K562 (cell line): Measurements from ENCODE around the gene ACTN4. TPM values are rescaled to one million over a fixed set of nuclear protein-coding genes. Genes with fewer than 3 reads are reported as not detected.
A peak's percentile ranks its signal among the peaks of the same experiment; 100 is the strongest.

Experiments
- ATAC-seq: fragments of 200-7000 bp; cut with Tn5 transposase; 3 replicates; pipeline ENCODE4 v1.9.1; 2020; ENCODE audit warnings: moderate library complexity
- BruUV-seq: library from RNA; stranded (reverse); fragments of 400-500 nt; replicated peaks from 2 replicates; lab custom pipeline; 2021; lab: Mats Ljungman, UMichigan
- CTCF ChIA-PET: fragments of 300-600 bp; formaldehyde crosslinking; extraction: SDS; loops from one replicate; lab custom pipeline; 2021; ENCODE audit warnings: low intra/inter-chr PET ratio; lab: Yijun Ruan, JAX
- POLR2A ChIA-PET: fragments of 300-600, 350-650 bp; sonication (Branson Sonifier 250); formaldehyde crosslinking; extraction: SDS; loops from one replicate; lab custom pipeline; 2021; ENCODE audit warnings: antibody characterized with exemption, inconsistent platforms; lab: Yijun Ruan, JAX
- DNase-seq, 4 experiments: peaks; one replicate each; pipeline versions ENCODE4 v3.0.0 to v3.0.0-alpha.2; 2011 to 2018; ENCODE audit warnings: low spot score in 3 of 4, mixed read lengths in 3 of 4; ENCODE audit errors: extremely low read depth in 1 of 4
- FAIRE-seq: peaks from 2 replicates; lab custom pipeline; 2011; peaks lifted over from hg19 to GRCh38; lab: Jason Lieb, UNC
- H2AFZ ChIP-seq: 2 replicates; pipeline ENCODE4 v1.6.0; 2011; ENCODE audit warnings: low read depth, low read length, control low read depth, inconsistent platforms
- H3K27ac ChIP-seq: fragments of 200-600 bp; 3 replicates; pipeline ENCODE4 v1.8.0; 2011; ENCODE audit warnings: low read depth, mild to moderate bottlenecking, control low read depth, inconsistent platforms, low read length, moderate library complexity, mixed read lengths; ENCODE audit errors: extremely low read depth
- H3K27me3 ChIP-seq, 2 experiments: fragments of 300-600 bp in 1 of 2; 2 replicates in 1 of 2; 3 replicates in 1 of 2; pipeline versions ENCODE4 v1.6.0 to v1.8.0; 2011; ENCODE audit warnings: inconsistent platforms in 2 of 2, low read length in 2 of 2, mild to moderate bottlenecking in 1 of 2, mixed read lengths in 1 of 2, moderate library complexity in 1 of 2; ENCODE audit not compliant: control insufficient read depth in 2 of 2, insufficient read depth in 2 of 2
- H3K36me3 ChIP-seq: fragments of 300-600 bp; 3 replicates; pipeline ENCODE4 v1.8.0; 2011; ENCODE audit warnings: mild to moderate bottlenecking, low read length, inconsistent platforms; ENCODE audit not compliant: control insufficient read depth, insufficient read depth
- H3K4me1 ChIP-seq, 2 experiments: fragments of 200-600 bp in 1 of 2; replicated peaks in 1 of 2; 2 replicates in 1 of 2; 3 replicates in 1 of 2; pipeline versions ENCODE4 v1.5.1 to v1.8.0; 2011; ENCODE audit warnings: inconsistent platforms in 2 of 2, low read length in 2 of 2, mild to moderate bottlenecking in 1 of 2, mixed read lengths in 1 of 2, moderate library complexity in 1 of 2; ENCODE audit not compliant: control insufficient read depth in 2 of 2, insufficient read depth in 2 of 2
- H3K4me2 ChIP-seq: 2 replicates; pipeline ENCODE4 v1.6.1; 2011; ENCODE audit warnings: low read length, control low read depth, inconsistent platforms, mixed read lengths; ENCODE audit not compliant: insufficient read depth
- H3K4me3 ChIP-seq: fragments of 200-600 bp; sonication (generic), shearing (Covaris generic); 2 replicates; pipeline ENCODE4 v1.5.1; 2016; ENCODE audit warnings: control low read depth, inconsistent platforms
- H3K79me2 ChIP-seq: fragments of 200-600 bp; 3 replicates; pipeline ENCODE4 v1.8.0; 2011; ENCODE audit warnings: low read length, inconsistent platforms; ENCODE audit not compliant: control insufficient read depth, insufficient read depth
- H3K9ac ChIP-seq, 2 experiments: 2 replicates each; pipeline versions ENCODE4 v1.6.0 to v1.6.1; 2011; ENCODE audit warnings: low read depth in 2 of 2, low read length in 2 of 2, control low read depth in 1 of 2, inconsistent platforms in 1 of 2, mild to moderate bottlenecking in 1 of 2, mixed read lengths in 1 of 2; ENCODE audit not compliant: insufficient read depth in 1 of 2
- H3K9me1 ChIP-seq: one replicate; pipeline ENCODE4 v1.6.0; 2011; ENCODE audit warnings: inconsistent platforms, mild to moderate bottlenecking, low read length, moderate library complexity; ENCODE audit not compliant: control insufficient read depth, insufficient read depth
- H3K9me3 ChIP-seq: replicated peaks from 2 replicates; pipeline ENCODE4 v1.5.1; 2011; ENCODE audit warnings: low read depth, low read length, inconsistent platforms; ENCODE audit not compliant: control insufficient read depth, insufficient read depth
- H4K20me1 ChIP-seq: replicated peaks from 2 replicates; pipeline ENCODE4 v1.6.1; 2011; ENCODE audit warnings: low read length, inconsistent platforms, mixed read lengths; ENCODE audit not compliant: control insufficient read depth, insufficient read depth
- HMGN3 ChIP-seq: IDR thresholded peaks from 2 replicates; pipeline ENCODE4 v1.6.1; 2011; ENCODE audit warnings: borderline replicate concordance, low read depth, mild to moderate bottlenecking, mixed read lengths, low read length; ENCODE audit not compliant: insufficient read length; ENCODE audit errors: extremely low read depth
- JUNB ChIP-seq: fragments of 450-650 bp; formaldehyde crosslinking; conservative IDR thresholded peaks from 2 replicates; pipeline ENCODE4 v1.4.0; 2020; ENCODE audit warnings: mild to moderate bottlenecking
- KHSRP ChIP-seq: fragments of 450-650 bp; IDR thresholded peaks from 2 replicates; pipeline ENCODE4 v1.6.1; 2017
- L3MBTL2 ChIP-seq: fragments of 450-650 bp; IDR thresholded peaks from 2 replicates; pipeline ENCODE4 v1.6.1; 2016; ENCODE audit warnings: mild to moderate bottlenecking, moderate library complexity
- MNT ChIP-seq, 2 experiments: fragments of 450-650 bp; conservative IDR thresholded peaks; 2 replicates each; pipeline ENCODE4 v1.6.1; 2017; ENCODE audit warnings: mild to moderate bottlenecking in 2 of 2, moderate library complexity in 2 of 2
- MYC ChIP-seq, 2 experiments: fragments of 250-450 bp in 1 of 2; sonication (Bioruptor Pico) in 1 of 2; IDR thresholded peaks; 2 replicates each; pipeline versions ENCODE4 v1.5.1 to v1.6.1; 2012 to 2021; ENCODE audit warnings: low read depth in 2 of 2, borderline replicate concordance in 1 of 2, improper control_type of control experiment in 1 of 2, low read length in 1 of 2, mild to moderate bottlenecking in 1 of 2, moderate library complexity in 1 of 2
- SPI1 ChIP-seq: IDR thresholded peaks from 2 replicates; pipeline ENCODE4 v1.6.1; 2011; ENCODE audit warnings: low read depth, low read length, control low read depth, borderline replicate concordance
- ZFPM2 ChIP-seq: fragments of 250-450 bp; sonication (Bioruptor Pico); IDR thresholded peaks from 2 replicates; pipeline ENCODE4 v1.5.1; 2022; ENCODE audit warnings: mild to moderate bottlenecking
- ZFX ChIP-seq: sonication (generic); formaldehyde crosslinking; IDR thresholded peaks from 2 replicates; pipeline ENCODE4 v1.8.0; 2022; ENCODE audit warnings: mild to moderate bottlenecking, missing genetic modification reagents, moderate library complexity
- ZNF592 ChIP-seq: fragments of 450-650 bp; IDR thresholded peaks from 2 replicates; pipeline ENCODE4 v1.6.1; 2017; ENCODE audit warnings: antibody characterized with exemption, mild to moderate bottlenecking
- WGBS: fragments of 100-300 bp; shearing (Covaris generic); methylation state at CpG from one replicate; pipeline ENCODE4 v1.1.6; 2016; ENCODE audit warnings: low coverage, mixed read lengths; ENCODE audit not compliant: insufficient coverage; ENCODE audit errors: missing lambda C conversion rate; 5-methylcytosine and 5-hydroxymethylcytosine counted together
- in situ Hi-C: fragments of 300-500 bp; cut with MboI; formaldehyde crosslinking; loops from 4 replicates; pipeline ENCODE4 v1.15.0; 2018; ENCODE audit warnings: inconsistent platforms, mixed read lengths
- intact Hi-C: fragments of 100-400 bp; cut with micrococcal nuclease; formaldehyde crosslinking; loops from 2 replicates; pipeline ENCODE4 v1.14.2; 2022
- polyA plus RNA-seq, 8 experiments: library from polyadenylated mRNA; depleted of rRNA in 4 of 8; stranded (reverse) in 5 of 8; unstranded in 3 of 8; fragments of >200 nt; fragmentation: Nextera tagmentation in 2 of 8; fragmentation: Illumina TruSeq in 1 of 8; extraction: Ambion mirVana in 2 of 8; extraction: Trizol in 1 of 8; gene quantifications; 2 replicates each; pipeline versions ENCODE4 v1.2.1 to v1.2.3, GENCODE V29; 2011 to 2014; ENCODE audit warnings: inconsistent platforms in 1 of 8, missing spikeins in 1 of 8
- total RNA-seq, 7 experiments: library from RNA; depleted of rRNA in 6 of 7; stranded (reverse); fragments of >200 nt in 6 of 7; fragmentation: Illumina TruSeq in 2 of 7; extraction: Trizol in 2 of 7; gene quantifications; 2 replicates each; pipeline versions ENCODE4 v1.2.1 to v1.2.3, GENCODE V29; 2011 to 2021; ENCODE audit warnings: low replicate concordance in 1 of 7

The ACTN4 gene
- total and polyA plus RNA-seq, 9 of the 15 experiments (the other 6 are each of a cell fraction or from before 2014, with no cell fraction given), result 3.1 to 385 (median 125) TPM

- 0 out of 4 replicates have a peak, but pooled peaks of 1 of the 2 experiments have one; percentile 24 for TF ChIP-seq MNT (conservative IDR thresholded peaks at IDR 0.05)
- TF ChIP-seq MYC (IDR thresholded peaks at IDR 0.05; ENCODE audit: low read depth, low read length), result peak; percentile 45; the same call in 1 of the 2 replicates
- no peak for TF ChIP-seq MYC (CRISPR knock-in tag; IDR thresholded peaks at IDR 0.05; ENCODE audit: borderline replicate concordance, low read depth)
- TF ChIP-seq KHSRP, result no peak
Measured at GRCh38 chr19:38736413-38737280, 89.2 kb downstream of the ACTN4 start (continued).

DNA sequence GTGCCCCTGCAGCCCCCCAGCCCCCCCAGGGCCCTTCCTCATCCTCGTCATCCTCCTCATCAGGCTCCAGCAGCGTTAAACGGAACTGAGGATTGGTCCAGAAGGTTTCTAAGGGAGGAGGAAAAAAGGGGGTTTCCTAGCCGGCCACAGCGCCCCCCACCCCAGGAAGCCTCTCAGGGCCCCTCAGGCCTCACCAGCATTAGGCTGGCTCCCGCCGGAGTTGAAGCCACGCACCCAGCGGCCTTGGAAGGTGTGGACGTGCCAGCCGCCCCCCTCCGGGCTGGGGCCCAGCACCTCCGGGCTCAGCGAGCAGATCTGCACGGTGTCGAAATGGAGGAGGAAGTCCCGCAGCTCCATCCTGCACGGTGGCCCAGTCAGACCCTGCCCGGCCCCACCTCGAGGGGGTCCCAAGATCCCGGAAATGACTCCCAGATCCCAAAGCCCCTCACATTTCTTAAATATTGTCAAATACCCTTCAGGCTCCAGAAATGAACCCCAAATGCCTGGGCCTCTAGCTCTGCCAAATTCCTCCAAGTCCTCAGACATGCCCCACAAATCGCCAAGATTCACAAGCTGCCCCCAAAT lies 89.9 kb downstream of the ACTN4 start:
- H4K20me1 ChIP-seq, result 0 out of 2 replicates have a peak, but pooled peaks cover 3% of the 10 kb centered on the region
- FAIRE-seq (no peak), ATAC-seq (no peak), DNase-seq (no peak)
- in situ Hi-C loops, result no loop called here
- H3K27ac ChIP-seq, result peak overlapping the region; percentile 48; the same call in 1 of the 3 replicates
- no peaks in the 10 kb centered on the region for H3K9me1 ChIP-seq
- no TSS peak for BruUV-seq
- POLR2A ChIA-PET, result interaction anchor here (0.7 kb wide), 1 partner anchor 11 kb away, joined by 3 read pairs; no protein-coding TSS in a partner anchor
- peak overlapping the region; percentile 68 for H3K4me2 ChIP-seq
- peak overlapping the region; percentile 37 for H3K4me3 ChIP-seq
- no peaks in the 10 kb centered on the region for H3K27me3 ChIP-seq
- H3K79me2 ChIP-seq, result peaks cover 8% of the 10 kb centered on the region; the same call in 1 of the 3 replicates
- 11% methylated on average over 5 of the region's 22 CpGs for WGBS
- CTCF ChIA-PET, result no interaction called here
- peak overlapping the region; percentile 50 to 89; a peak in 3 of 4 replicates for H3K9ac ChIP-seq
- H3K36me3 ChIP-seq, result 0 out of 3 replicates have a peak, but pooled peaks cover 2% of the 10 kb centered on the region
- intact Hi-C loops, result loop anchor here (5.0 to 10.0 kb wide), 3 partner anchors 95 to 197 kb away; partner anchors contain the start of genes ECH1, MRPS12 and SARS2
- no peaks in the 10 kb centered on the region for H3K9me3 ChIP-seq
- peaks cover 19 to 58% of the 10 kb centered on the region in 2 experiments; a peak in 4 of 5 replicates for H3K4me1 ChIP-seq
- peak overlapping the region; percentile 53 for H2AFZ ChIP-seq
- TF ChIP-seq HMGN3 (peak; percentile 47), ZFPM2 (no peak), L3MBTL2 (peak; percentile 41; the same call in 1 of the 2 replicates), SPI1 (no peak), JUNB (CRISPR knock-in tag) (no peak), ZNF592 (0 out of 2 replicates have a peak, but pooled peaks have one; percentile 25), ZFX (CRISPR knock-in tag) (peak; percentile 26)
